SHP77 treated with DMSO at 0.1 percent for 48 hours (cell line): ENCODE data around the gene S100A12.
"Not testable (repeated sequence)": the region's sequence is repeated elsewhere in the genome, so short reads cannot be mapped to it uniquely, and the experiment has no call there.

Experiments
- DNase-seq: peaks from one replicate; lab custom pipeline; 2025; lab: John Stamatoyannopoulos, UW

S100A12 gene

DNA sequence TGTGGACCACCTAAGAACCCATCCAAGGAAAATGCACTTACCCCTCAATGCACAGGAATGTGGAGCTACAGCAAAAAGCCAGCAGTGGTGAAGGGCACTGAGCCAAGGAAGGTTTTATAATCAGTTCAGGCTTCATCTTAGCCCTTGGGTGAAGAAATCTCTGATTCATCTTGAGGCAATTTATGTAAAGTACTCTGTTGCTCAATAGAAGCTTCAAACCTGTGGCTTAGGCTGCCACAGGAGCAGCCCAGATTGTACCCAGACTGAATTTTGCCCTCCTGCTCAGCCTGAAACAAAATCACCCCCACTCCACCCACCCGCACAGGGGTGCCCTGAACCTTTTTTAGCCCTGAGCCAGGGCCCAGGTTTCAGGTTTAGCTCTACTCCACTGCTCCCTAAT is at the start of gene S100A12:
TSS of gene S100A12 (minus strand) at position 111 of the 400 bp plus-strand sequence. CDS start 1,029 bp downstream, outside the sequence.
- DNase-seq, result no peak

DNA sequence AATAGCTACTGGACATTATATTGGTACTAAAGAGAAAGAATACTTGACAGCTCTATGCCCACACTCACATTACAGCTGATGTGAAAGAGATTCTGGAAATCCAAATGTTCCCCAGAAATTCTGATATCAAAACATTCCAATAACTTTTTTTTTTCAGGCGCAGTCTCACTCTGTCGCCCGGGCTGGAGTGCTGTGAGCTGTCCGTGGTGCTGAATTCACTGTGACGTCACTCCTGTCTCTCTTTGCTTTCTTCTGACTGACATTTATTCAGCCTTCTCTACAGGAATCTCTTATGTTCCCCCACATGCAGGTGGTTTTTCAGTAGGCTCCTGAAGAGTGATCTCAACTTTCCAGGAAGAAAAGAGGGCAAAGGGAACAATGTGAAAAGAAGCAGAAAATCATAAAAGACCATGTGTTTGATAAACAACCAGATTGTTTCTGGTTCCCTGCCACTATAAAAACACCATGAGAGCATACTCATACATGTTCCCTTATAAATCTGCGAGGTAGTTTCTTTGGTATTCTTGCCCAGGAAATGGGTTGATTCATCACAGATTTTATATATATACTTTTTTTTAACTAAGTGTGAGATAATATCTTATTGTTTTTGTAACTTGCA is 47.1 kb upstream of the S100A12 start:
- peak; percentile 16 for DNase-seq

DNA sequence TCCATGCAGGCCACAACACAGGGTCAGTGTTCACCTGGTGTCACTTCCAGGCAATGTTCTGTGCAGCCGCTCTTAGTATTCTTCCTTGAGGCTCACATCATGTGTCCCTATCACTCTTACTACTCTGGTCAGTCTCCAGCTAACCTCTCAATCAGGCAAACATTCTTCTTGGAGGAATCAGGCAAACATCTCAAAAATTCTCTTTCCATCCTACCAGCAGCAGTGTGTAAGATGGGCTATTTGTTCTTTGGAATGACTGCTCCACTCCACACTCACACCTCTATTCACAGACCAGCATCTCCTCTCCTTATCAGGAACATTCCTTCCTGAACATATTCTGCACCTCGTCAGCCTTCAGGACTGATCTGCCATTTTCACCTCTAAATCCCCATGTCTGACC is 44.9 kb upstream of the S100A12 start:
- no peak for DNase-seq

DNA sequence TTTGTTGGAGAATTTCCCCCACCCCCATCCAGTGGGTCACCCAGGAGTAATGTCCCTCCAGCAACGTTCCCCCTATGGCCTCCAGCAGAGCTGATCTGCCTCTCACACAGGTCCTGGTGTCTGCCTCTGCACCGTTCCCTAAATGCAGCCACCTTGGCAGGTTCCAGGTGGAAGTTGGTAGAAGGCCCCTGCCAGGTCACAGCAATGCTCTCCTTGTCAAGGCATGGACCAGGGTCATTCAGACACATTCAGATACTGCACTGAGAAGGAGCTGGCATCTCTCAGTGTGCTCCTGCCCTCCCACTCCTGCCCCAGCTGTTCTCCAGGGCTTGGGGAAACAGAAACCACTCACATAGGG is 44.0 kb upstream of the S100A12 start:
- DNase-seq, result not testable (repeated sequence)

DNA sequence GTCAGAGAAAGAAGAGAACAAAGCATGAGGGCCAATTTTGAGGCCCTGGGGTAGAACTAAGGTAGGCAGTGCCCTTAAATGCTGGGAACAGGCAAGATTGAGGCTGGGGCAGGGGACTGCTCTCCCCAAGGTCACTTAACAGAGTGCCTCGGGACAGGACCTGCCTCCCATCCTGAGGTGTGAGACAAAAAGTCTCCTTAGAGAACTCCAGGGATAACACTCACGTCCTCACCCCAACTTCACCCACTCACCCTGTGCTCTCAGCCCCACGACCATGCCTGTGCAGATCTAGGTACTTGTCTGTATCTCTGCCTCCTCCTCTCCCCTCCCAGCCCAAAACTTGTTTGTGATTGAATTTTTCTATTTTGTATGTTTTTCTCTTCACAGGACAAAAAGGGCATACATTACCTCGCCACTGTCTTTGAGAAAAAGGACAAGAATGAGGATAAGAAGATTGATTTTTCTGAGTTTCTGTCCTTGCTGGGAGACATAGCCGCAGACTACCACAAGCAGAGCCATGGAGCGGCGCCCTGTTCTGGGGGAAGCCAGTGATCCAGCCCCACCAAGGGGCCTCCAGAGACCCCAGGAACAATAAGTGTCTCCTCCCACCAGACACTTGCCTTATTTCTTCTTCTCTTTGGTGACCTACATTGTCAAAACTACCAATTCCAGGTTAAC is 43.5 kb upstream of the S100A12 start:
- not testable (repeated sequence) for DNase-seq

- DNase-seq, result no peak
These were observed 41.9 kb upstream of the S100A12 start for GRCh38 chr1:153417136-153417888.

GRCh38 chr1:153415850-153416570 is 40.6 kb upstream of the S100A12 start, which contains the start of gene S100A7A:
Gene S100A7A, plus strand, starts transcription at chr1:153416520. Its CDS starts 1,563 bp downstream, at chr1:153418083.
- DNase-seq, result no peak

DNA sequence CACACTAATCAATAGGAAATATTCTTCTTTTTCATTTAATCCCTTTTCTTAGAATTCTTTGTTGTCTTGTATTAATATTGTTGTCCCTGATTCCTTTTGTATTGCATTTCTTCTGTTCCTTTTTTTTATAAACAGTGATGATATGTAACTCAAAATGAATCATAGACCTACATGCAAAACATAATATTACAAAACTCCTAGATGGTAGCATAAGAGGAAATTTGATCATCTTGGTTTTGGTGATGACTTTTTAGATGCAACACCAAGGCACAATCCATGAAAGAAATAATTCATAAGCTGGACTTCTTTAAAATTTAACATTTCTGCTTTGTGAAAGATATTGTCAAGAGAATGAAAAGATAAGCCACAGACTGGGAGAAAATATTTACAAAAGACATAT is 38.5 kb upstream of the S100A12 start:
- not testable (repeated sequence) for DNase-seq

GRCh38 chr1:153407274-153407673 is 31.9 kb upstream of the S100A12 start:
- DNase-seq, result peak; percentile 17

DNA sequence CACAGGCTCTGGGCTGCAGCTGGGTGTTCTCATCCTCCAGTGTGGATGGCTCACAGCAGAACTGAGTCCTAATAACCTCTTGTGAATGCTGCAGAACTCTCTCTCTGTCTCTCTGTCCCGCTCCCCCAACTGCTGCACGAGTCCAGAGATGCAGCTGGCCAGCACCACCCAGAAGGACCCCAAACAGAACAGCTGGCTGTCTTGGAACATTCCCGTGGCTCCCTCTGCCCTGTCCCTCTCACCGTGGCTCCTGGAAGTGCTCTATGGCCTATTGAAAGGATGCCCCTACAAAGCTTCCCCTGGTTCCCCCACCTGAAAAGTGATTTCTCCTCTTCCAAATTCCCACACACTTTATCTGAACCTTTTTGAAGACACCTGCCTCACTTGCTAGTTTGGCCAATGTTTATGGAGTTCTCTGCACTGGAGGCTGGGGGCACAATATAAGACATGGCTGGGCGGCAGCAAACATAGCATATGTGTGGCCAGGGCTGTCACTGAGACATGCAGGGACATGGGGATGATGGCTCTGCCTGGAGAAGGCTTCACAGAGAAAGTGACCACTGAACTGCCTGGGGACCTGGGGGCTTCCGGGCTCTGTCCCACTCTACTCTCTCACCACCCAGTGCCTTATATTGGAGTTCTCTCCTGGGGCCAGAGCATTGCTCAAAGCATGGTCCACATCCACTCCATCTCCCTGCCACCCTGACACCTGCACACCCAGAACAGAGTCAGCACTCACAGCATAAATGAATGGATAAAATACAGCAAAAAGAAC is 30.6 kb upstream of the S100A12 start:
- DNase-seq, result not testable (repeated sequence)

DNA sequence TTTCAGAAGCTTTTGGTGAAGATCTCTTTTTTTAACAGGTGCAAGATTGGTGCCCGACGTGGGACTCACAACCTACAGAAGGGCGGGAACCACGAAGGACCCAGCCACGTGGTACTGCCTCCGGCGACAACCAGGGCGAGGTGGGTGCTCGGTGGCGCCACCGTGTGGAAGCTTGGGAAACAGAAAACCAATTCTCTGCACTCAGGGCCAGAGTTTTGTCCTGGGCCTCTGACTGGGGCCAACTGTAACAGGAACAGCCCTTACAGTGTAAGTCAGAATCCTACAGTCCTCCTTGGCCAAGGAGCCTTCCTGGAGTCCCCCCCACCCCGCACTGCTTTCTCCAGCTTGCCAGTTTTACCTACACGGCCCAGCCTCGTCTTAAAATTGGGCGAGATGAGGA is 29.3 kb upstream of the S100A12 start:
- DNase-seq, result peak; percentile 14

GRCh38 chr1:153404086-153404635 is 28.7 kb upstream of the S100A12 start:
- no peak for DNase-seq

GRCh38 chr1:153403421-153404085 is 28.1 kb upstream of the S100A12 start:
- no peak for DNase-seq

GRCh38 chr1:153402226-153402625 is 26.8 kb upstream of the S100A12 start:
- no peak for DNase-seq

GRCh38 chr1:153401461-153401860 is 26.0 kb upstream of the S100A12 start:
- DNase-seq, result no peak

DNA sequence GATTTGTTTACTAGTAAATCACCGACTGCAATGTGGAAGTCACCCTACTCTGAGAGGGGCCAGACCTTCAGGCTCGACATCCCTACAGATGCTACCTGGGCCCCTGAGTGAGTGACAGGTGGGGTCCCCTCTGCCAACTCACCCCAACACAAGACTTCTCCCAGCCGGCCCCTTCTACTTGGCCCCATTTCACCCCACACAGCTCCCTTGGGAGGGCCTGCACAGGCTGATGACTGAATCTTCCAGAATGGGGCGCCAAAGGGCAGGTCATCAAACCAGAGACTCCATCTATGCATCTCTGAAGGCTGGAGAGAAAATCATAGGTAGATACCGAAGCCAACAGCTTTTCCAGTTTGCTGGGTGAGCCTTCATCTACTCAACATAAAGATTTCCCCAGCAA is 24.8 kb upstream of the S100A12 start:
- DNase-seq, result no peak

GRCh38 chr1:153399401-153400055 is 24.1 kb upstream of the S100A12 start:
- no peak for DNase-seq

DNA sequence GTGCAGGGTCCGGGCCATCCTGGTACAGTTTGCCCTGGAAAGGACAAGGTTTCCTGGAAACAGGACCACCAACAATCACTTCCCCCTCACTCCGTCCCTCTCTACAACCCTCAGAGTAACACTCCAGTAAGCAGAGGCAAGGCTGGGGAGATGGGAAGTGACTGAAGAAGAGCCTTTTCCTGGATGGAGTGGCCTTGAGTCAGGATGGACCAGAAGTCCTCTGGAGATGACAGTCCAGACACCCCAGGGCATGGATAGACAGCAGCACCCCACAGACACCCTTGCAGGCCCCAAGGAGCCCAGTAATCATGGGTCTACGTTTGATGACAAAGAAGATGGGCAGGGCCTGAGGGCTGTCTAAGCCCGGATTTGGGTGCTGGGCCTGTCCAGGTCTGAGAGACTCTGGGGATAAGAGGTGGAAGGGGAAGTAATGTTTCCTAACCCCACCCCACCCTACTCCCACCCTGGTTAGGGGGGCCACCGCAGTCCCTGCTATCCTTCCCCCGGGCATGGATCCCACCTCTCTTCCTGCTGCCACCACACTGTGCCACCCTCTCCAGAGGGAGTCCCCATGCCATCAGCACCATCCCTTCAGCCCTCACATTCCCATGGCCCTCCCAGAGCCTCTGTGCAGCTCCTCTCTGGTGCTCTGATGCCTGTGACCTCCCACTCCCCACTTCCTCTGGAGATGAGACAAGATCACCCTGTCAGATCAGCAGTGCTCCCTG is 22.7 kb upstream of the S100A12 start:
- no peak for DNase-seq
